PFSK-1 (cell line): Measurements from ENCODE around the gene SSH2.

Source experiments
- FOXP2 ChIP-seq: optimal IDR thresholded peaks from 2 replicates; pipeline ENCODE3; 2011; ENCODE audit warnings: borderline replicate concordance, control low read depth, inconsistent platforms; ENCODE audit not compliant: insufficient read depth; ENCODE audit errors: extremely low read length, extremely low read depth
- POLR2AphosphoS5 ChIP-seq: IDR thresholded peaks from 2 replicates; pipeline ENCODE4 v1.6.1; 2012; ENCODE audit warnings: low read depth, mild to moderate bottlenecking, control low read depth, low read length, moderate library complexity
- SIN3A ChIP-seq: IDR thresholded peaks from 2 replicates; pipeline ENCODE4 v1.6.1; 2012; ENCODE audit warnings: mild to moderate bottlenecking, low read length, moderate library complexity, borderline replicate concordance; ENCODE audit not compliant: insufficient read depth
- TAF1 ChIP-seq: IDR thresholded peaks from 2 replicates; pipeline ENCODE4 v1.6.1; 2012; ENCODE audit warnings: low read length, control low read depth, borderline replicate concordance; ENCODE audit not compliant: insufficient read depth
- TF ChIP-seq, protein P1 (sequence below), 2 experiments: IDR thresholded peaks; 2 replicates each; pipeline versions ENCODE4 v1.6.1 to v1.8.0; 2011 to 2012; ENCODE audit warnings: low read depth in 2 of 2, low read length in 2 of 2, control low read depth in 1 of 2, inconsistent platforms in 1 of 2, mild to moderate bottlenecking in 1 of 2, moderate library complexity in 1 of 2; ENCODE audit not compliant: insufficient read depth in 1 of 2

SSH2 gene

DNA sequence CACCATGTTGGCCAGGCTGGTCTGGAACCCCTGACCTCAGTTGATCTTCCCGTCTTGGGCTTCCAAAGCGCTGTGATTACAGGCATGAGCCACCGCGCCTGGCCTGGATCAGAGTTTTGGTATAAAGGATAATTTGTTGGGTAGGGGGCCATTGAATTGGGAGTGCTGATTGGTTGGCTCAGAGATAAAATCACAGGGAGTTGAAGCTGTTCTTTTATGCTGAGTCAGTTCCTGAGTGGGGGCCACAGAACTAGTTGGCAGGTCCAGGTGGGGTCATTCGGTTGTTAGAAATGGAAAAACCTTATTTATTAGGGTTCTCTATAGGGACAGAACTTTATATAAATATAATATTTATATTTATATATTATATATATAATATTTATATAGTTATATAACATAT, 147.1 kb downstream of the SSH2 start:
- no peak for TF ChIP-seq TAF1
- no peak for TF ChIP-seq FOXP2
- TF ChIP-seq, protein P1, sequence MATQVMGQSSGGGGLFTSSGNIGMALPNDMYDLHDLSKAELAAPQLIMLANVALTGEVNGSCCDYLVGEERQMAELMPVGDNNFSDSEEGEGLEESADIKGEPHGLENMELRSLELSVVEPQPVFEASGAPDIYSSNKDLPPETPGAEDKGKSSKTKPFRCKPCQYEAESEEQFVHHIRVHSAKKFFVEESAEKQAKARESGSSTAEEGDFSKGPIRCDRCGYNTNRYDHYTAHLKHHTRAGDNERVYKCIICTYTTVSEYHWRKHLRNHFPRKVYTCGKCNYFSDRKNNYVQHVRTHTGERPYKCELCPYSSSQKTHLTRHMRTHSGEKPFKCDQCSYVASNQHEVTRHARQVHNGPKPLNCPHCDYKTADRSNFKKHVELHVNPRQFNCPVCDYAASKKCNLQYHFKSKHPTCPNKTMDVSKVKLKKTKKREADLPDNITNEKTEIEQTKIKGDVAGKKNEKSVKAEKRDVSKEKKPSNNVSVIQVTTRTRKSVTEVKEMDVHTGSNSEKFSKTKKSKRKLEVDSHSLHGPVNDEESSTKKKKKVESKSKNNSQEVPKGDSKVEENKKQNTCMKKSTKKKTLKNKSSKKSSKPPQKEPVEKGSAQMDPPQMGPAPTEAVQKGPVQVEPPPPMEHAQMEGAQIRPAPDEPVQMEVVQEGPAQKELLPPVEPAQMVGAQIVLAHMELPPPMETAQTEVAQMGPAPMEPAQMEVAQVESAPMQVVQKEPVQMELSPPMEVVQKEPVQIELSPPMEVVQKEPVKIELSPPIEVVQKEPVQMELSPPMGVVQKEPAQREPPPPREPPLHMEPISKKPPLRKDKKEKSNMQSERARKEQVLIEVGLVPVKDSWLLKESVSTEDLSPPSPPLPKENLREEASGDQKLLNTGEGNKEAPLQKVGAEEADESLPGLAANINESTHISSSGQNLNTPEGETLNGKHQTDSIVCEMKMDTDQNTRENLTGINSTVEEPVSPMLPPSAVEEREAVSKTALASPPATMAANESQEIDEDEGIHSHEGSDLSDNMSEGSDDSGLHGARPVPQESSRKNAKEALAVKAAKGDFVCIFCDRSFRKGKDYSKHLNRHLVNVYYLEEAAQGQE (IDR thresholded peaks at IDR 0.05; ENCODE audit: insufficient read depth in 1 of 2, low read depth in 2 of 2, low read length in 2 of 2) = no peak
- TF ChIP-seq SIN3A = no peak
- TF ChIP-seq POLR2AphosphoS5 = no peak

DNA sequence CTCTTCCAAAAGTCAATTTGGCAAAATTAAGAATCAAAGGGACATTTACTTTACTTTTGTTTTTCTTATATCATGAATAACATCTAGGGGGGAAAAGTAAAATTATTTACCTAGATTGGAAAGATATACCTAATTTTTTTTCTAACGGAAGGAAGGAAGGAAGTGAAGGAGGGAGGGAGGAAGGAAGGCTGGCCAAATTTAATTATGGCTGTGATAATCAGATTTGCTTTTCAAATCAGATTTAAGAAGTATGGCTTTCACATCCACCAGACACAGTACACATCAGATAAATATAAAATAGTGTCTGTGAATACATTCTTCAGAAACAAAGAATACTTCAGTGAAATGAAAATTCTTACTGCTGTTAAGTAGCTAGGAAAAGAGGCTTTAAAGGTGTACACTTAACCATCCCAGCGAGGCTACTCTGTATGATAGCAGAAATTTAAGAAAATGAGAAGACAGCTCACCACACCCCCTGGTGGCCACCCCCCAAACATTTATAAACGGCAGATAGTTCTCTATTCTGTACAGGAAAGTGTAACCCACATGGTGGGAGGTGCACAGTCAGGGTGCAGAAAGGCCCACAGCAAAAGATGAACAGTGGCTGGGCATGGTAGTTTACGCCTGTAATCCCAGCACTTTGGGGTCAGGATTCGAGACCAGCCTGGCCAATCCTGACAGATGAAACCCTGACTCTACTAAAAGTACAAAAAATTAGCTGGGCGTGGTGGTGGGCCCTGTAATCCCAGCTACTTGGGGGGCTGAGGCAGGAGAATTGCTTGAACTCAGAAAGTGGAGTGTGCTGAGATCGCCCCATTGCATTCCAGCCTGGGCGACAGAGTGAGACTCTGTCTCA, 150.8 kb downstream of the SSH2 start:
- no peak for TF ChIP-seq TAF1
- TF ChIP-seq, protein P1 (IDR thresholded peaks at IDR 0.05; ENCODE audit: insufficient read depth in 1 of 2, low read depth in 2 of 2, low read length in 2 of 2) = no peak
- no peak for TF ChIP-seq POLR2AphosphoS5
- no peak for TF ChIP-seq FOXP2
- no peak for TF ChIP-seq SIN3A

DNA sequence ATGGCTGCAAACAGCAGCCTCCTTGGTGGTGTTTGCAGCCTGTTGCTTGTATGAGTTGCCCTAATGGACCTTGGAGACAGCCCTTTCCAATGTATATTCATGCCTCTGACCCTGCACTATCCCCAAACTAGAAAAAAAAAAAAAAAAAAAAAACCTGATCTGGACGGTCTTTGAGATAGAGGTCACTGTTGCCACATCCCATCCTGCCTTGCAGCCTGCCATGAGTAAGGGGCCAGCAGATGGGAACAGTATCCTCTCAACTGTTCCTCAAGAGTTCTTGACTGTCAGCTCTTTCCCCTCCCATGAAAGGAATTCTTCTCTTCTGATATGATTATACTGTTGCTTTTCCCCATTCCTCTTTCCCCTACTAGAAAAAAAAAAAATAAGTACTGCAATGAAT, 152.4 kb downstream of the SSH2 start:
- TF ChIP-seq SIN3A (no peak), POLR2AphosphoS5 (no peak), TAF1 (no peak), FOXP2 (no peak)
- TF ChIP-seq, protein P1 (IDR thresholded peaks at IDR 0.05; ENCODE audit: insufficient read depth in 1 of 2, low read depth in 2 of 2, low read length in 2 of 2) = no peak

DNA sequence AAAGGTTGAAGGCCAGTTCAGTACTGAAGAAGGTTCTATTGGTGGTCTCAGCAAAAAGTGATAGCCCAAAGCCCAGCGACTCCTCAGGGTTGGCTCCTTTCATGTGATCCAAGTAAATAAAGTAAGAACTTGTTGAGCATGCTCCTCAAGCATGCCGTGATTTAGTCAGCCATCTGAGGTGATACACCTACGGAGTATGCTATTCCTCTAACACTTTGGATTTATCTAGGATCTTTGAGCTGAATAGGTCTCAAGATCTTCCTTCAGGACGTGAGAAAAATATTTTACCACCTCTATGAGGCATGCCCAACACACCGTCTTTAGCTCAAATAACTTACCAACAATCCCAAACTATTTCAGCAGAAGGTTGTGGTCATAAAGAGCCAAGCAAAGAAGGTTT, 154.0 kb downstream of the SSH2 start:
- TF ChIP-seq FOXP2 = no peak
- no peak for TF ChIP-seq TAF1
- no peak for TF ChIP-seq SIN3A
- TF ChIP-seq, protein P1 (IDR thresholded peaks at IDR 0.05; ENCODE audit: insufficient read depth in 1 of 2, low read depth in 2 of 2, low read length in 2 of 2) = no peak
- no peak for TF ChIP-seq POLR2AphosphoS5

DNA sequence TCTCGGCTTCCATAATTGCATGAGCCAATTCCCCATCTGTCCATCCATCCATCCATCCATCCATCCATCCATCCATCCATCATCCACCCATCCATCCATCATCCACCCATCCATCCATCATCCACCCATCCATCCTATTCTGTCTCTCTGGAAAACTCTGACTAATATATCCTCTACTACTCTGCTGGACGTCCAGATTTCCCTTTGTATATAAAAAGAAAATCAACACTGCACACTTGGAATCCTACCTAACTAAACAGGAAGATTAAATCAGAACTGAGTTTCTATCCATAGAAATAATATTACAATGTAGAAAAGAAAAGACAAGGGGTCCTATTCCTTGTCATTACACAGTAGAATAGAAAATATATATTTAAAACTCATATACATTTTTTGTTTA, 157.0 kb downstream of the SSH2 start:
- TF ChIP-seq TAF1 = no peak
- TF ChIP-seq POLR2AphosphoS5 = no peak
- no peak for TF ChIP-seq SIN3A
- TF ChIP-seq, protein P1 (IDR thresholded peaks at IDR 0.05; ENCODE audit: insufficient read depth in 1 of 2, low read depth in 2 of 2, low read length in 2 of 2) = no peak
- TF ChIP-seq FOXP2 = no peak
